ENCODE data around the gene MACO1. TPM values are rescaled to one million over a fixed set of nuclear protein-coding genes. Genes with fewer than 3 reads are reported as not detected.

The MACO1 gene
- total and polyA plus RNA-seq, 2 of the 8 experiments (the other 6 are each of a cell fraction or from before 2014, with no cell fraction given), result 3.5 to 15.1 TPM

DNA sequence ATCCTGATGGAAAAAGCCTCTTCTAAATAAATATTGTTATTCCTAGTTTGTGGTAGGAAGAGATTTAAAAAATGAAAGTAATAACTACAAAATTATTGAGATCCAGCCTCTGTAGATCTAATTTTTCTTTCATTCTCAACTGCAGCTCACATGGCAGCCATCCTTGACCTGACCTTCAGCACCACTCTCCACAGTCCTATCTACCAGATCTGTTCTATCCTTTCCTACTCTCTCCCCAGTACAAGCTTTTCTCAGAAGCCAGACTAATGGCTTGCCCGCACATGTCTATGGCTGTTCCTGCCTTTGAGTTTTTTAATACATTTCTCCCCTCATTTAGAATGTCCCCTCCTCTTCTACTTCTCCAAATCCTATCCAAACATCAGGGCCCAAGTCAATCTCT is 51.5 kb downstream of the MACO1 start:
- Histone ChIP-seq H3K4ac (replicated peaks; ENCODE audit: insufficient read length, low read depth, low read length) (no peak overlapping the region), H3K4me1 (replicated peaks in 1 of 4; ENCODE audit: control insufficient read depth in 3 of 4, insufficient read depth in 4 of 4, low read length in 3 of 4) (peaks cover 0 to 13% (median 6%) of the 10 kb centered on the region in 4 experiments; a peak in 4 of 7 replicates), H4K8ac (ENCODE audit: extremely low read depth, insufficient read depth, low read length) (no peak overlapping the region), H3K36me3 (ENCODE audit: control insufficient read depth in 2 of 4, insufficient read depth in 4 of 4, low read length in 3 of 4) (no peaks in the 10 kb centered on the region), H2BK15ac (ENCODE audit: low read length) (no peak overlapping the region), H3K56ac (replicated peaks; ENCODE audit: insufficient read length, low read depth, low read length) (no peak overlapping the region), H3K14ac (ENCODE audit: insufficient read length) (no peak overlapping the region), H2AK5ac (ENCODE audit: low read depth, low read length) (no peak overlapping the region), H2AFZ (ENCODE audit: low read length) (no peak overlapping the region), H3K27ac (ENCODE audit: low read depth, low read length) (no peak overlapping the region), H3K27me3 (replicated peaks in 1 of 4; ENCODE audit: control insufficient read depth in 3 of 4, extremely low read depth in 1 of 4, insufficient read depth in 3 of 4, low read length in 3 of 4) (no peaks in the 10 kb centered on the region), H2BK120ac (replicated peaks; ENCODE audit: low read depth, low read length) (no peak overlapping the region), H3K4me2 (ENCODE audit: insufficient read depth in 1 of 2, low read depth in 2 of 2, low read length in 2 of 2) (no peak overlapping the region), H4K5ac (ENCODE audit: insufficient read length, low read depth, low read length) (no peak overlapping the region), H4K20me1 (replicated peaks in 1 of 2; ENCODE audit: control insufficient read depth in 1 of 2, insufficient read depth in 2 of 2, low read length in 2 of 2) (peaks cover 0 to 5% of the 10 kb centered on the region in 2 experiments), H3K18ac (ENCODE audit: extremely low read depth, low read length) (no peak overlapping the region), H3K79me2 (ENCODE audit: control insufficient read depth in 1 of 2, insufficient read depth in 2 of 2, low read length in 2 of 2) (no peaks in the 10 kb centered on the region), H3K23ac (ENCODE audit: insufficient read length) (no peak overlapping the region), H2BK20ac (ENCODE audit: low read length) (no peak overlapping the region), H3K23me2 (ENCODE audit: low read depth, low read length) (no peaks in the 10 kb centered on the region), H2BK12ac (ENCODE audit: low read depth, low read length) (no peak overlapping the region), H3K9me3 (ENCODE audit: insufficient read depth in 2 of 2, low read depth in 1 of 2, low read length in 1 of 2) (no peaks in the 10 kb centered on the region), H4K91ac (replicated peaks; ENCODE audit: insufficient read length, low read length) (no peak overlapping the region), H3K9ac (replicated peaks in 1 of 4; ENCODE audit: extremely low read depth in 1 of 4, low read depth in 3 of 4, low read length in 3 of 4) (no peak overlapping the region), H3K4me3 (ENCODE audit: extremely low read depth in 1 of 4, insufficient read depth in 2 of 4, low read depth in 3 of 4, low read length in 4 of 4) (no peak overlapping the region), H2BK5ac (ENCODE audit: low read depth, low read length) (no peak overlapping the region), H3K79me1 (ENCODE audit: low read depth, low read length) (peaks cover 2% of the 10 kb centered on the region; the same call in 1 of the 2 replicates)
- ChIA-PET CTCF (ENCODE audit: partially characterized antibody) (interaction anchor here (0.6 to 2.7 kb wide), 3 partner anchors 9 to 256 kb away, joined by 4 to 11 read pairs (median 4); no protein-coding TSS in a partner anchor), POLR2A (ENCODE audit: partially characterized antibody) (no interaction called here)
- no peak for DNase-seq (ENCODE audit: low read depth in 1 of 2, low spot score in 2 of 2)
- no peak for TF ChIP-seq BRCA1 (IDR thresholded peaks at IDR 0.05; ENCODE audit: low read depth, low read length)
- no peak for TF ChIP-seq EGR1 (IDR thresholded peaks at IDR 0.05; ENCODE audit: borderline replicate concordance, low read depth, low read length)
- no peak for TF ChIP-seq SIX5 (IDR thresholded peaks at IDR 0.05; ENCODE audit: low read depth, low read length)
- no peak for TF ChIP-seq GTF2F1 (IDR thresholded peaks at IDR 0.05; ENCODE audit: borderline replicate concordance, low read depth, low read length)
- no peak for TF ChIP-seq MAFK (IDR thresholded peaks at IDR 0.05; ENCODE audit: low read depth, low read length)
- no peak for TF ChIP-seq CHD1 (IDR thresholded peaks at IDR 0.05; ENCODE audit: low read depth, low read length)
- no peak for TF ChIP-seq PHF8 (conservative IDR thresholded peaks at IDR 0.05; ENCODE audit: low read depth, low read length)
- TF ChIP-seq JUN (IDR thresholded peaks at IDR 0.05; ENCODE audit: low read depth, low read length), result no peak
- no peak for TF ChIP-seq SIRT6 (IDR thresholded peaks at IDR 0.05; ENCODE audit: low read length)
- no peak for TF ChIP-seq CBX5 (IDR thresholded peaks at IDR 0.05; ENCODE audit: low read depth, low read length)
- WGBS, 2 experiments (ENCODE audit: extremely low coverage in 1 of 2, insufficient coverage in 1 of 2, insufficient read length in 1 of 2, insufficient replicate concordance in 2 of 2, low coverage in 1 of 2, low lambda C conversion rate in 2 of 2, missing lambda C conversion rate in 1 of 2), result 80% methylated on average over 1 of the region's 1 CpG; no CpG with 5 or more reads in 1 of the 2 experiments
- no peak for FAIRE-seq
